HTR-8/SVneo (cell line): Measurements from ENCODE around the gene DLX3.
A peak's percentile ranks its signal among the peaks of the same experiment; 100 is the strongest.
"Not testable (repeated sequence)": the region's sequence is repeated elsewhere in the genome, so short reads cannot be mapped to it uniquely, and the experiment has no call there.

Experiments used
- DNase-seq: peaks from one replicate; pipeline ENCODE4 v3.0.0; 2011; ENCODE audit warnings: low spot score, mixed read lengths; ENCODE audit not compliant: insufficient read length
- FAIRE-seq: peaks from 2 replicates; lab custom pipeline; 2011; peaks lifted over from hg19 to GRCh38; lab: Jason Lieb, UNC

The DLX3 gene

DNA sequence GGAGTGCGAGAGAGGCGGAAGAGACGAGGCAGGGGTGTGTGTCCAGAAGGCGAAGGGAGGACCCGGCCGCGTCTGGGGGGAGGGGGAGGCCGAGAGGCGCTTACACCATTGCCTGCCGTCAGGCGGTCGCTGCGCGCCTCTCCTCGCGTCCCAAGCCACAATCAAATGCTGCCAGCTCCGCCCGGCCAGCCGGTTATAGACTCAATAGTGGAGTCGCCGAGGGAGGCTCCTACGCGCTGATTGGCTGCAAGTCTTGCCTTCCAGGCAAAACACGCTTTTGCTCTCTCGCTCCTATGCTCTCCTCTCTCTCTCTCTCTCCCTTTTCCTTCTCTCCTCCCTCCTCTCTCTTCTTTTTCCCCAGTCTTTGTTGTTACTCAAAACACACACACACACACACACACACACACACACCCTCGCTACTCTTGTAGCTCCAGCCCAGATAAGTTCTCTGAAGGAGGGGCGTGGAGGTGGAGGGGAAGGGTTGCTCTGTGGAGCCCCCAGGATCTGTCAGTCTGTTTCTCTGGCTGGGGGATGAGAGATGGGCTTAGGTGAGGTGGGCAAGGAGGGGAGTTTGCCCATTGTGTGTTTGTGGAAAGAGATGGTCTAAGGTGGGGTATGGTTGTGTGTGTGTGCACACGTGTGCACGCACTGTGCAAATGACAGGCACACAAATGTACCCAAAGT is at the start of gene DLX3:
DLX3 (minus strand) TSS at position 170 of the 684 bp plus-strand sequence. CDS start 226 bp downstream, outside the sequence.
- no peak for DNase-seq
- no peak for FAIRE-seq

DNA sequence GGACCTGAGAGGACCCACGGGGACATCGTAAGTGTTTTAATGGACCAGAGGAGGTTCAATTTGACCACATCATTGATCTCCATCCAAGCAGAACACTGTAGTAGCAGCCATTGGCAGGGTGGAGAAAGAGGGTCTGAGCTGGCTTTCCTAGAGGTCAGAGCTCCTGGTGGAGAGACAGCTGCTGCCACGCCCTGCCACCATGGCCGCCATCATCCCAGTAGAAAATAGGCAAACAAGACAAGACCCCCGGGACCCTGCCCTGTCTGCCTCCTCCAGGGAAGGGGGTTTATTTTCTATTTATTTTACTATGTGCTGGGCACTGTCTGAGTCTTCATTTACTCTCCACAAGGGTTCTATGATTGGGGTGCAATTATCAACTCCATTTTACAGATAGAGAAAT is 49.5 kb upstream of the DLX3 start:
- FAIRE-seq (no peak), DNase-seq (no peak)

DNA sequence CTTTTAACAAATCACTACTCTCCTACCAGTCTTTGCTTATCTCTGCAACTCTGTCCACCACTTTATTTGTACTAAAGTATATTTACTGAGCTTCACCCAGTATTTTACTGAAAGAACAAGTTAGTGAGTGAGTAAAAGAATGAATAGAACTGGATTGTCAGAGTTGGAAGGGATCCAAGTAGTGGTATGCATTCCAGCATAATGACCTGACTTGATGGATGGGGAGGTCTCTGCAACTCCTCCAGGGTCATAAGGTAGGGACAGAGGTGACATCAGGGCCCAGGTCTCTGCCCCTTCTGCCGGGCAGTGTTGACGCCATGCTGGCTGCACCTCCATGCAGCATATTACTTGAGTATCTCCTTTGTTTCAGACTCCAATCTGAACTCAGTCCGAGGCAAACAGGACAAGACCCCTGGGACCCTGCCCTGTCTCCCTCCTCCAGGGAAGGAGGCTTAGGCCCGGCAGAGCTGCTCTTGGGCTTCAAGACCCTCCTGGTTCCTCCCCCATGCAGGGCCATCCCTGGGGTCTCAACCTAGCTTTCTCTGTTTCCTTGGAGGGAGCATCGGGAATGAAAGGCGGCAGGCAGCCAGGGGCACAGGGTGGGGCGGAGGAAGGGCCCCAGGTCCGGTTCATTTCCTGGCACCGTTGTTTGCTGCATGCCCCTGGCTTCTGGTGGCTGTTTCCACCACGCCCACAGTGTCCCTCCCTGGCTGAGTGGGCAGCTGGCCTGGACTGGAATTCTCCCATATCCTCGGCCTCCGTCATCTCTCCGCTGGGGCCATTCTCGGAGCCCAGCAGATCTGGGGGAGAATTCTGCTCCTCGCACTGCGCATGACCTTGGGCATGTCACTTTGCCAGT is 48.5 kb upstream of the DLX3 start:
- DNase-seq (no peak), FAIRE-seq (peak; percentile 93)

DNA sequence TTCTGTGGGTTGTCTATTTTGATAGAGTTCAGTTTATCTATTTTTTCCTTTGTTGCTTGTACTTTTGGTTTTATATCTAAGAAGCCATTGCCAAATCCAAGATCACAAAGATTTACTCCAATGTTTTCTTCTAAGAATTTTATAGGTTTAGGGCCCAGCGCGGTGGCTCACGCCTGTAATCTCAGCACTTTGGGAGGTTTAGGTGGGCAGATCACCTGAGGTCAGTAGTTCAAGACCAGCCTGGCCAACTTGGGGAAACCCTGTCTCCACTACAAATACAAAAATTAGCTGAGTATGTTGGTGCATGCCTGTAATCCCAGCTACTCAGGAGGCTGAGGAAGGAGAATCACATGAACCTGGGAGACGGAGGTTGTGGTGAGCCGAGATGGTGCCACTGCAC is 47.2 kb upstream of the DLX3 start:
- no peak for FAIRE-seq
- DNase-seq = no peak

DNA sequence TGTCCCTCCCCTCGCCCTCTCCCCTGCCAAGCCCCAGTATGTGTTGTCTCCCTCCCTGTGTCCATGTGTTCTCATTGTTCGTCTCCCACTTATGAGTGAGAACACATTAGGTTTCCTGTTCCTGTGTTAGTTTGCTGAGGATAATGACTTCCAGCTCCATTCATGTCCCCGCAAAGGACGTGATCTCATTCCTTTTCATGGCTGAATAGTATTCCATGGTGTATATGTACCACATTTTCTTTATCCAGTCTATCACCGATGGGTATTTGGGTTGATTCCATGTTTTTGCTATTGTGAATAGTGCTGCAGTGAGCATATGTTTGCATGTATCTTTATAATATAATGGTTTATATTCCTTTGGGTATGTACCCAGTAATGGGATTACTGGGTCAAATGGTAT is 45.5 kb upstream of the DLX3 start:
- not testable (repeated sequence) for DNase-seq, FAIRE-seq

DNA sequence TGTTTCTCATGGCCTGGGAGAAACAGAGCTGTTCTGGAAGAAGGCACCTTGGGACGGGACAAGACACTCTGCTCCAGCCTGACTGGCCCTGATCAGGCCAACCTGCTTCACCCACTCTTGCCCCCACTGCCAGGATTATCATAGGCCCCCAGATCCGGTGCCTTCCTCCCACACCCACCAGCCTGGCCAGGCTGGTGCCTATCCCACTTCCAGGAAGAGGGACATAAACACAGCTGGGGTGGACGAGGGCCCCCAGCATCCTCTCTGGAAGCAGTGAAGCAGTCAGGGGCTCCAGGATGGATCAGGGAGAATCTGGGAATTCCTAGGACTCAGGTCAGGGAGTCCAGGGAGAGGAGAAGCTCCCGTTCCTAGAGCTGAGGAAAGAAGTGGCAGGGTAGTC is 44.0 kb upstream of the DLX3 start:
- FAIRE-seq = peak; percentile 16

DNA sequence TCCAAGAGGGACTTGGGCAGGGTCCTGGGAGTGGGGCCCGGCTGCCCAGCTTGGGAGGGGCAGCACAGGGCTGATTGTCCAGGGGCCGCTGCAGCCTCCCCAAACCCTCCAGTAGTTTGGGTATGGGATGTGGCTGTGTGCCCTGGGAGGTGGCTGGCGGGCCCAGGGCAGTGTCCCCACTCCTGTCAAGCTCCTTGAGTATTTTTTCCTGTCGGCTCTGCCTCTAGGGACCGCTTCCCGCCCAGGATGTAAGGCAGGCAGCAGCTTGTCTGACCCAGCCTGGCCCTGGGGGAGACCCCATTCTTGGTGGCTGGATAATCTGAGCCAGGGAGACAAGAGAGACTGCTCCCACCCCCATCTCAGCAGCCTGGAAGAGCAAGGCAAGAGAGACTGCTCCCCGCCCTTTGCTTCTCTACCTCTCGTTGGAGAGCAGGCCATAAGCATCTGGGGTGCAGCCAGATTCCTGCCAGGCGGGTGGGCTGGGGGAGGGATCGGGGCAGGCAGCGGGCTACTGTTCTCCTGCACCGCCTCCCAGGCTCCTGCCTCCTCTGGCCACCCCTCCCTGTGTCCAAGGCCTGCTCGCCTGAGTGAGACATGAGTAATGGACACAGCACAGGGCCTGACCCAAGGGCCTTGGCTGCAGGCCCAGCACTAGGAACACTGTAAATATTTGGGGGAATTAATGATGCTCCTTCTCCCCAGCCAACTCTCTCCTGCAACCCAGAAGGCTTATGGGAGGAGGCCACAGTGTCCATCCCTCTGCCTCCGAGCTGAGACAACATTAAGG is 42.5 kb upstream of the DLX3 start:
- DNase-seq (no peak), FAIRE-seq (peak; percentile 81)

More for the DNA sequence above, 44.0 kb upstream of the DLX3 start:
- DNase-seq = no peak

DNA sequence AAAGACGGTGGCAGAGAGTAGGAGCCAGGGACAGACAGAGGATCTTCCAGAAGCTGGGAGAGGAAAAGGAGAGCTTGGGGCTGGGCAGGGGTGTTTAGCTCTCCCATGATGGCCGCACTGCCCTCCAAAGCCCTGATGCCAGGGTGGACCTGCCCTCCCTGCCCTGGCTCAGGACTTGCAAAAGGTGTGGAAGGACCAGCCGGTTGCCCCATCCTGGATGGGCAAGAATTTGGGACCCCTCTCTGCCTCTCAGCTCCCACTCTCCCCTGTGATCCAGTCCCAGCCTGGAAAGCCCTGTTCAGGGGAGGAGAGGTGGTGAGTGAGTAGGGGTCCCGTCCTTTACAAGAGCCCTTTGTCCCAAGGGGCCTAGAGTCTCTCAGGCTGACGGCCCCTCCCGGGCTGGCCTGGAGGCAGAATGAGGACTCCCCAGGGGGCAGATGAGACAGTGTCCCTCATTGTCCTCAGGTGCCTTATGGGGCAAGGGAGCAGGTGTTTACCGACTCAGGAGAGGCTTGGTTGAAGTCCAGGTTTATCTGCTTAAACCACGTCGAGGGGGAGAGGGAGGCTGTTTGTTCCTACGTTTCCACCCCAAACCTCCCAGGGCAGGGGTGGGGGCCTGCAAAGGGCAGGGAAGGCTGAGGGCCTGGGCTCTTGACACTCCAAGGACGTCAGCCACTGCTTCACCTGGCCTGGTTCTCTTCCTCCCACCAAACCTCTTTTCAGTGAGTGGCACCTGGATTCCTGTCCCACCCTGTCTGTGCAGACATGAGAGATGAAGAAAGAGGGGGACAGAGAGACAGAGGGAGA is 41.6 kb upstream of the DLX3 start:
- DNase-seq = no peak
- FAIRE-seq = no peak

DNA sequence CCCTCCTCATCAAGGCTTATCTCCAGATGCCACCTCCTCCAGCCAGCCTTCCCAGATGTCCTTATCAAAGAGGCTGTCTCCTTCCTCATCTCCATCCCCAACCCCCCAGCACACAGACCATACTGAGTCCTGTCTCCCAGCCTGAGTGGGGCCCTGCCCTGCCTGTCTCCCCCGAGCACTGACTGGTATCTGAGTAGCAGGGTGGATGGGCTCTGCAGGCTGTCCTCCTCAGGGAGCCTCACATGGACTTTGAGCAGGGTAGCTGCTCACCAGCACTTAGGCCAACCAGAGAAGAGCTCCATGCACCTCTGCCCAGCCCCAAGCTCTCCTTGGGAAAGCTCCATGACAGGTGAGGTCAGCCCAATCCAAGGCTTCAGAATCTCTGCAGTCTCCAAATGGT is 40.9 kb upstream of the DLX3 start:
- peak; percentile 49 for FAIRE-seq
- DNase-seq = no peak

DNA sequence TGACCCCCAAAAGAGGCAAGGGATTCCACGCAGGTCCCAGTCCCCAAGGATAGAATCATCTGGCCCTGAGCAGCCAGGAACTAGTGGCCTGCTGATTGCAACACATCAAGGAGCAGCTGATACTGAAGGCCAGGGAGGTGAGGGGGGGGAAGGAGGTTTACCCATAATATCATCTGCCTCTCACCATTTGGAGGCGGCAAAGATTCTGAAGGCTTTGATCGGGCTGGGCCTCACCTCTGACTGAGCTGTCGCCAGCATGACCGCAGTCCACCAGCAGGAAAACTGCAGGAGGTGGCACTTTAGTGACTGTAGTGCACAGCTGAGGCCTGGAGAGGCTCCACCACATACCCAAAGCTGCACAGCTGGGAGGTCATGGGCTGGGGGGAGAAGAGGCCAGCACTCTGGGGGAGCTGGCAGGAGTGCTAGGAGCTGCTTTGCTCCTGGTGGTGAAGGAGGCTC is 40.4 kb upstream of the DLX3 start:
- DNase-seq (no peak), FAIRE-seq (no peak)

DNA sequence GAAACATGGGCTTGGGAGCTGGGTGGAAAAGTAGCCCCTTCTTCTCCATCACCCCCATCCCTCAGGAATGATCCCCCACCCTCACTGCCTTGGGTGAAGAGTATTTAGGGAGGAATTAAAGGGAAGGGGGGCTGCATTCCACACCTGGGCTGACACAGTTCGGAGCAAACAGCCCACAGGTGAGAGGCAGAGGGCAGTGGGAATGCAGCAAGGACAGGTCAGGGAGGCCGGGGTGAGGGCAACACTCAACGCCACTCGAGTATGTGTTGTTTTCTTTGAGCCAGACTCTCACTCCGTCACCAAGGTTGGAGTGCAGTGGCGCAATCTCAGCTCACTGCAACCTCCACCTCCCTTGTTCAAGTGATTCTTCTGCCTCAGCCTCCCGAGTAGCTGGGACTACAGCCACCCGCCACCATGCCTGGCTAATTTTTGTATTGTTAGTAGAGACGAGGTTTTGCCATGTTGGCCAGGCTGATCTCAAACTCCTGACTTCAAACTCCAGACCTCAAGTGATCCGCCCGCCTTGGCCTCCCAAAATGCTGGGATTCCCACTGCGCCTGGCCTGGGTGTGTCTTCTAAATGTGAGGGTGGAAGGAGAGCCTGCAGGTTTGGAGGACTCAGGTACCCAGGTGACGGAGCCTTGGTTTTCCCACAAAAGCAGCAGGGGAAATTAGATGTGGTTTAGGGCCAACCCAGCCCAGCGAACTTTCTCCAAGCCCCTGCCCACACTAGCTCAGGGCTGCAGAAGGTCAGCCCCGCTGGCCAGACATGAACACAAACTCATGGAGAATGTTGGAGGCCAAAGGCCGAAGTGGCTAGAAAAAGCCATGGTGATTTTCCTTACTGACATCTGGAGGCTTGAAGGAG is 39.7 kb upstream of the DLX3 start:
- DNase-seq = no peak
- peak; percentile 62 for FAIRE-seq

DNA sequence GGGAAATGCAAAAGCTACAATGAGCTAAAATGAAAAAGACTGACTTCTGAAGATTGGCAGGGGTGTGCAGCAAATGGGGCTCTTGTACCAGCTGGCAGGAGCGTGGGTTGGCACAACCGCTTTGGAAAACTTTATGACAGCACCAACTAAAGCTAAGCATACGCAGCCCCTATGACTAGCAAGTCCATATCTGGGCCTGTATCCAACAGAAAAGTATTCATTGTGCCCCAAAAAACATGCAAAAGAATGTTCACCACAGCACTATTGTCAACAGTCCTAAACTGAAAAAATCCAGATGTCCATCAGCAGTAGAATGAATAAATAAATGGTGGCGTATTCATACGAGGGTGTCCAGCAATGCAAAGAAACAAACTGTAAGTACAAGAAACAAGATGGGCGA is 38.3 kb upstream of the DLX3 start:
- FAIRE-seq = peak; percentile 52

DNA sequence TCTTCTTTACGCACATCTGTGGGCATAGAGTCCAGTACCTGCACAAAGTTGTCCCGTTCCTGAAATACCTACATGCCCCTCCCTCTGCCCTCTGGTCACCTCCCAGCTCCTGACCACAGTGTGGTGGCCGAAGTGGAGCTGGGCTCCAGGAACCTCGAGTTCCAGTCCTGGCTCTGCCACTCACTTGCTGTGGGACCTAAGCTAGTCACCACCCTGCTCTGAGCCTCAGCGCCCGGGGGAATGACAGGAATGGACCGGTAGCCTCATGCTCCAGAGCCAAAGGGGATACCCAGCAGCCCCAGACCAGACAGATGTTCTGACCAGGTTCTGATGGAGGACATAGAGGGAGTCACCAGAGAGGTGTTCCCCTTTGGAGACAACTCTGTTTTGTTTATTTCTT is 34.2 kb upstream of the DLX3 start:
- FAIRE-seq = peak; percentile 46
- no peak for DNase-seq

More for the DNA sequence above, 38.3 kb upstream of the DLX3 start:
- DNase-seq = no peak

DNA sequence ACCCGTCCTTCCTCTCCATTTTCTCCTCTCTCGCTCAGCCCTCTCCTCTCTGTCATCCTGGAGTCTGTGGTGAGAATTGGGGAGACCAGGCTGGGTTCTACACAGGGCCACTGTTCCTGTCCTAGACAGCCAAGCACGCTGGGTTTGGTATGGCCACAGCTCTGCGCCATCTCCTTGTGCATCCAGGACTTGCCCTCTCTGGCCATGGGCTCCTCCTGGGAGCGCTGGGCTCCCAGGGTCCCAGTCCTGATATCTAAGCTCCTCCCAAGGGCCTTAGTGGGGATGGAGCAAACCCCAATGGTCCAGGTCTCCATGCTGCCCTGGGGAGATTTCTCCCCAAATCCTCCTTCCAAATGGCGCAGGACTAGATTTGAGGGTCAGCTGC is 33.7 kb upstream of the DLX3 start:
- no peak for DNase-seq
- FAIRE-seq = no peak

DNA sequence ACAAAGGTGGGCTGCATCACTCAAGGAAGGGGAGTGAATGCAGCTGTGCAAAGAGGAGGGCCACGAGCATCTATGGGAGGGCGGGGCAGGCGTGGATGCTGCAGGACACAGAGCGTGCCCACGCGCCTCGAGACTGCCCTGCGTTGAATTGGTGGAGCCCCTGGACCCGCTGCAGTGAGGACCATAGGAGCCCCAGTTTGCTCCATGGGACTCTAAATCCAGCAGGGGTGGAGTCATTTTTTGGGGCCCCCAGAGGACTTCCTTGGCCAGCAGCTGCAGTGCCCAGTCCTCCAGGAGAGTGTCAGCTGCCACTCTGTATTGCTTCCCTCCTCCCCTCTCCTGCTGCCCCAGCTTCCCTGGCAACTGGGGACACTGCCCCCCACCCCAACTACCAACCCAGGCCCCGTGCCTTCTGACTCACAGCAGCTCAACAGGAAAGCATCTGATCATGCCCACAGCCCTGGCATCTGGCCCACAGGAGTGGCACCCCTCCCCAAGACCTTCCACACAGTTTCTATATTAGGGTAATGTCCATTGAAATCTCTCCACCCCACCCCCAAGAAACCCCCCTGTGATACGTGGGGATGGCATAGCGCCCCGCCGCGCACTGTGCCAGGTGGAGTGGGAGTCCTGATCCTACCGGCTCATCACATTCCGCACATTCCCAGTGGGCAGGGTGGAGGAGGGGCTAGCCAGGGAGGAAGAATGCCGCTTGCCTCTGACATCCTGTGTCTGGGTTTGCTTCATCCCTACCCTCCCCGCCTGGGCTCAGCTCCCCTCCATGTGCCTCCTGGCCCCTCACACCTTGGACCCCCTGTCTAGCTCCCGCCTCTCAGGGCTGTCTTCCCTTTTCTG is 33.1 kb upstream of the DLX3 start:
- peak; percentile 94 for DNase-seq
- peak; percentile 99 for FAIRE-seq

DNA sequence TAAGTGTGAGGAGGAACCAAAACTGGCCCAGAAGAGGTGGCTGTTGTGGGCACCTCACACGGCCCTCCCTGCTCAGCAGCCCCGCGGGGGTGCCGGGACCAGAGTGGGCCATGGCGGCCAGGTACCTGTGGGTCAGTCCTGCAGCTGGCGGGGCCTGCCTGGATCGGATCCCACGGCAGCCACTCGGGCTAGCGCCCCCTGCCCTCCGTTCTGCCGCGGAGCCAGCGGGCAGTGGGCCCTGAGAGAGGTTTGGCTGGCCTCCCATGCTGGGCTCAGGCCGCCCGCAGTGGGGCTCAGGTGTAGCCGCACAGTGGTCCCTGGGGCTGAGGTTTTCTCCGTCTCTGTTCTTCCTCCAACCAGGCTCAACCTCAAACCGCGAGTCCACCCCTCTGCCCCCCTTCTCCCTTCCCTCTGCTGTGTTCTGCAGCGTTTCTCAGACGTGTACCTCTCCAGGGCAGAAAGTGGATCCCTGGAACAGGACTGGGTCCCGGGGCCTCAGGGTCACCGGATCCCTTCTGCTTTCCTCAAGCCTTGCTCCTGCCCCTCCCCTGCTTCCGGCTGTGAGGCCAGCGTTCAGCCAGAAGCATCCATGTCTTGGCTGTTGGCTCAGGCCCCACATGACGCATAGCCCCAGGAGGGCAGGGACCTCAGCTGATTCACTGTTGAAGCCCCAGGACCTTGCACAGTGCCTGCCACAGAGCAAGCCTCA is 32.3 kb upstream of the DLX3 start:
- FAIRE-seq = no peak
- peak; percentile 97 for DNase-seq

DNA sequence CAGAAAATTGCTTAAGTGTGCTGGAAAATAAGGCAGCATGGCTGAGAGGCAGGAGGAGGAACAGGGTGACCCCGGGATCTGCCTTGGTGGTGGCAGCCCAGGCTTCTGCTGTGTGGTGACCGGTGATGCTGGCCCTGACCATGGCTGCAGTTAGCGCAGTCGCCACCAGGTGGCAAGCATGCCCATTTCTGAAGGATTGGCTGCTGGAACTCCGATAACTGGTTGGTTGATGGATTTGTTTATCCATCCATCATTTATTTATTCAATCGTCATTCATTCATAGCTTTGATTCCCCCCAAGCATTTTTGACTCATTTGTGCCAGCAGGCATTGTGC is 31.8 kb upstream of the DLX3 start:
- DNase-seq (peak; percentile 92), FAIRE-seq (peak; percentile 100)
